SK-N-SH treated with all-trans-retinoic acid at 6 μM for 48 hours (cell line): ENCODE results near the gene BTK.

Source experiments
- ATAC-seq: fragments of 200-7000 bp; cut with Tn5 transposase; 3 replicates; pipeline ENCODE4 v1.9.1; 2020; ENCODE audit warnings: mild to moderate bottlenecking, moderate library complexity
- ARNTL ChIP-seq: fragments of 450-650 bp; formaldehyde crosslinking; IDR thresholded peaks from 2 replicates; pipeline ENCODE4 v1.5.0; 2020; ENCODE audit warnings: low read depth, mild to moderate bottlenecking, moderate library complexity, borderline replicate concordance
- BACH2 ChIP-seq: fragments of 250-450 bp; sonication (Bioruptor Pico); IDR thresholded peaks from 2 replicates; pipeline ENCODE4 v1.9.0; 2021; ENCODE audit warnings: mild to moderate bottlenecking, borderline replicate concordance
- CSDC2 ChIP-seq: fragments of 250-450 bp; sonication (Bioruptor Pico); IDR thresholded peaks from 2 replicates; pipeline ENCODE4 v1.5.0; 2020; ENCODE audit warnings: mild to moderate bottlenecking, moderate library complexity
- CSRNP3 ChIP-seq: fragments of 250-450 bp; sonication (Bioruptor Pico); IDR thresholded peaks from 2 replicates; pipeline ENCODE4 v1.5.1; 2021; ENCODE audit warnings: mild to moderate bottlenecking, moderate library complexity
- GLIS3 ChIP-seq: fragments of 250-450 bp; sonication (Bioruptor Pico); IDR thresholded peaks from 2 replicates; pipeline ENCODE4 v1.5.0; 2020; ENCODE audit warnings: mild to moderate bottlenecking, moderate library complexity
- OSR1 ChIP-seq: fragments of 250-450 bp; sonication (Bioruptor Pico); IDR thresholded peaks from 2 replicates; pipeline ENCODE4 v1.8.0; 2022; ENCODE audit warnings: moderate library complexity, mild to moderate bottlenecking, inconsistent platforms
- PATZ1 ChIP-seq: fragments of 250-450 bp; sonication (Bioruptor Pico); IDR thresholded peaks from 2 replicates; pipeline ENCODE4 v1.8.0; 2020; ENCODE audit warnings: mild to moderate bottlenecking, moderate library complexity, borderline replicate concordance
- POU6F1 ChIP-seq: fragments of 250-450 bp; sonication (Bioruptor Pico); IDR thresholded peaks from 2 replicates; pipeline ENCODE4 v1.8.0; 2021; ENCODE audit warnings: low read depth, mild to moderate bottlenecking, moderate library complexity, borderline replicate concordance
- PPARA ChIP-seq: fragments of 250-450 bp; sonication (Bioruptor Pico); IDR thresholded peaks from 2 replicates; pipeline ENCODE4 v1.5.0; 2020; ENCODE audit warnings: mild to moderate bottlenecking, borderline replicate concordance
- RARB ChIP-seq: fragments of 250-450 bp; sonication (Bioruptor Pico); IDR thresholded peaks from 2 replicates; pipeline ENCODE4 v1.8.0; 2021; ENCODE audit warnings: mild to moderate bottlenecking, moderate library complexity
- SNAI2 ChIP-seq: fragments of 250-450 bp; sonication (Bioruptor Pico); IDR thresholded peaks from 2 replicates; pipeline ENCODE4 v1.5.0; 2020; ENCODE audit warnings: mild to moderate bottlenecking, moderate library complexity
- TCF4 ChIP-seq: fragments of 250-450 bp; sonication (Bioruptor Pico); IDR thresholded peaks from 2 replicates; pipeline ENCODE4 v1.8.0; 2021; ENCODE audit warnings: mild to moderate bottlenecking, moderate library complexity, borderline replicate concordance
- TOX ChIP-seq: fragments of 250-450 bp; sonication (Bioruptor Pico); IDR thresholded peaks from 2 replicates; pipeline ENCODE4 v1.8.0; 2021; ENCODE audit warnings: mild to moderate bottlenecking, moderate library complexity, borderline replicate concordance
- TSHZ2 ChIP-seq: fragments of 250-450 bp; sonication (Bioruptor Pico); IDR thresholded peaks from 2 replicates; pipeline ENCODE4 v1.5.0; 2020; ENCODE audit warnings: mild to moderate bottlenecking, moderate library complexity
- ZC3H10 ChIP-seq: fragments of 250-450 bp; sonication (Bioruptor Pico); IDR thresholded peaks from 2 replicates; pipeline ENCODE4 v1.5.1; 2021; ENCODE audit warnings: mild to moderate bottlenecking, moderate library complexity
- ZFP3 ChIP-seq: fragments of 250-450 bp; sonication (Bioruptor Pico); IDR thresholded peaks from 2 replicates; pipeline ENCODE4 v1.5.0; 2020; ENCODE audit warnings: mild to moderate bottlenecking, moderate library complexity
- ZFP30 ChIP-seq: fragments of 450-650 bp; formaldehyde crosslinking; IDR thresholded peaks from 2 replicates; pipeline ENCODE4 v1.5.0; 2022; ENCODE audit warnings: mild to moderate bottlenecking, moderate library complexity
- ZNF565 ChIP-seq: fragments of 450-650 bp; formaldehyde crosslinking; conservative IDR thresholded peaks from 2 replicates; pipeline ENCODE4 v1.5.0; 2020; ENCODE audit warnings: low read depth, mild to moderate bottlenecking, moderate library complexity
- ZNF8 ChIP-seq: fragments of 450-650 bp; formaldehyde crosslinking; IDR thresholded peaks from 2 replicates; pipeline ENCODE4 v1.5.0; 2020; ENCODE audit warnings: mild to moderate bottlenecking, moderate library complexity

The BTK gene

GRCh38 chrX:101407748-101408531 is 21.9 kb upstream of the BTK start, which contains the start of the genes GLA and HNRNPH2:
Gene GLA (minus strand): TSS chrX:101407925. CDS start chrX:101407903, 22 bp downstream.
Gene HNRNPH2 (plus strand): TSS chrX:101408222. CDS start chrX:101411989, 3,767 bp downstream.
- ATAC-seq, result peak; percentile 95
- TF ChIP-seq GLIS3 (CRISPR knock-in tag), result no peak
- TF ChIP-seq ARNTL, result no peak
- no peak for TF ChIP-seq ZC3H10 (CRISPR knock-in tag)
- no peak for TF ChIP-seq ZFP30 (CRISPR knock-in tag)

GRCh38 chrX:101407167-101407747 is 21.3 kb upstream of the BTK start:
- TF ChIP-seq GLIS3 (CRISPR knock-in tag) (no peak), ZFP30 (CRISPR knock-in tag) (no peak), CSDC2 (CRISPR knock-in tag) (no peak), ZFP3 (CRISPR knock-in tag) (no peak), TCF4 (CRISPR knock-in tag) (no peak), PATZ1 (CRISPR knock-in tag) (no peak), BACH2 (CRISPR knock-in tag) (no peak), TSHZ2 (no peak), OSR1 (CRISPR knock-in tag) (no peak), ARNTL (no peak), ZNF565 (CRISPR knock-in tag) (no peak), POU6F1 (CRISPR knock-in tag) (no peak), ZC3H10 (CRISPR knock-in tag) (no peak), SNAI2 (CRISPR knock-in tag) (no peak), TOX (no peak), CSRNP3 (CRISPR knock-in tag) (no peak)
- peak; percentile 45 for ATAC-seq

GRCh38 chrX:101399825-101400224 is 13.8 kb upstream of the BTK start:
- TF ChIP-seq PATZ1 (CRISPR knock-in tag), result no peak
- TF ChIP-seq PPARA (CRISPR knock-in tag), result no peak
- no peak for TF ChIP-seq ZFP30 (CRISPR knock-in tag)
- no peak for TF ChIP-seq OSR1 (CRISPR knock-in tag)
- TF ChIP-seq ZNF8, result no peak
- TF ChIP-seq RARB (CRISPR knock-in tag), result no peak
- ATAC-seq, result no peak
